ENCODE measurements around the gene S1PR3. TPM values are rescaled to one million over a fixed set of nuclear protein-coding genes. Genes with fewer than 3 reads are reported as not detected.

The S1PR3 gene
- total RNA-seq, 4 donors from 2014 or later: 1.9 to 6.7 (median 4.3) TPM

DNA sequence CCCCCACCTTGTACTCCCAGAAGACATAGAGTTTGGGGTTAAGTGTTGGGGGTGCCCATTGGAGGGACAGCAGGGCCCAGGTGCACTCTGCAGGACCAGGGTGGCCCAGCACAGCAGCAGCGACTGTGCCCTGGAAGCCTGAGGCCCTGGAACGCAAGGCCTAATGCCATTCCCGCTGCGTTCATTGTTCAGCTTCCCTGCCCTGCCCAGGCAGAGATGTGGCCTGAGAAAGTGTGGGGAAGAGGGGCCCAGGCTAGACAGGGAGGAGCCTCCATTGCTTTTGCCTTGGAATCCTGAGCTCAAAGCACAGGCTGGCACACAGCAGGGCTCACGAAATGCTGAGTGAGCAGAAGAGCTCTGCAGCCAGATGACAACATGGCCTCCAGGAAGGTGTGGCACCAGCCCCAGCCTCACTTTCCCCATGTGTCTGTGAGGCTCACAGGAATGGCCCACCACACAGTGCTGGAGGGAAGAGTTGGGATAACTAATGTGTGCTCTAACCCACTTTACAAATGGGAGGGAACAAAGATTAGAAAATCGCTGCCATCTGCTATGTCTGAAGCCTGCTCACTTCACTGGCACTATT, 19.4 kb downstream of the S1PR3 start:
- H3K9me3 ChIP-seq: no peaks in the 10 kb centered on the region
- TF ChIP-seq, protein P1, sequence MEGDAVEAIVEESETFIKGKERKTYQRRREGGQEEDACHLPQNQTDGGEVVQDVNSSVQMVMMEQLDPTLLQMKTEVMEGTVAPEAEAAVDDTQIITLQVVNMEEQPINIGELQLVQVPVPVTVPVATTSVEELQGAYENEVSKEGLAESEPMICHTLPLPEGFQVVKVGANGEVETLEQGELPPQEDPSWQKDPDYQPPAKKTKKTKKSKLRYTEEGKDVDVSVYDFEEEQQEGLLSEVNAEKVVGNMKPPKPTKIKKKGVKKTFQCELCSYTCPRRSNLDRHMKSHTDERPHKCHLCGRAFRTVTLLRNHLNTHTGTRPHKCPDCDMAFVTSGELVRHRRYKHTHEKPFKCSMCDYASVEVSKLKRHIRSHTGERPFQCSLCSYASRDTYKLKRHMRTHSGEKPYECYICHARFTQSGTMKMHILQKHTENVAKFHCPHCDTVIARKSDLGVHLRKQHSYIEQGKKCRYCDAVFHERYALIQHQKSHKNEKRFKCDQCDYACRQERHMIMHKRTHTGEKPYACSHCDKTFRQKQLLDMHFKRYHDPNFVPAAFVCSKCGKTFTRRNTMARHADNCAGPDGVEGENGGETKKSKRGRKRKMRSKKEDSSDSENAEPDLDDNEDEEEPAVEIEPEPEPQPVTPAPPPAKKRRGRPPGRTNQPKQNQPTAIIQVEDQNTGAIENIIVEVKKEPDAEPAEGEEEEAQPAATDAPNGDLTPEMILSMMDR (IDR thresholded peaks at IDR 0.05): no peak
- TF ChIP-seq POLR2A (IDR thresholded peaks at IDR 0.05): no peak
- no peak overlapping the region for H3K27ac ChIP-seq
- no peaks in the 10 kb centered on the region for H3K36me3 ChIP-seq
- no peak overlapping the region for H3K4me3 ChIP-seq
- no peaks in the 10 kb centered on the region for H3K4me1 ChIP-seq
- DNase-seq: no peak
- H3K27me3 ChIP-seq: no peaks in the 10 kb centered on the region

DNA sequence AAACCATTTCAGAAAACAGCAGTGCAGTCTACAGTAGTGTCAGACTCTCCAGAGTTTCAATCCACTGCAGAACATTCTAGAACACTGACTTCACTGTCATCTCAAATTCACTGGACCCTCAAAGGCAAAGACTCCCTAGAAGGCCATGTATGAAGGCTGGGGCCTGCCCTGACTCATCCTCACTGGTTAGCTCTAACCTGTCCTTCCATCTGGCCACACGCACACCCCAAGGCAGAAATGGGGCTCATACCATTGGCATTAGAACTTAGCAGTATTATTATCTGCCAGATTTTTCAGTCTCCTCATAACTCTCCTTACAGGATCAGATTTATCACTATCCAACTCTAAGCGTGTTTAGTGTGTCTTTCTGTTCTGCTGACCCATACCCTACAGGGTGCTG, 20.4 kb downstream of the S1PR3 start:
- no peaks in the 10 kb centered on the region for H3K36me3 ChIP-seq
- no peaks in the 10 kb centered on the region for H3K4me1 ChIP-seq
- no peak for DNase-seq
- no peaks in the 10 kb centered on the region for H3K9me3 ChIP-seq
- TF ChIP-seq, protein P1 (IDR thresholded peaks at IDR 0.05): no peak
- no peak for TF ChIP-seq POLR2A (IDR thresholded peaks at IDR 0.05)
- H3K27ac ChIP-seq: no peak overlapping the region
- H3K4me3 ChIP-seq: no peak overlapping the region
- no peaks in the 10 kb centered on the region for H3K27me3 ChIP-seq

DNA sequence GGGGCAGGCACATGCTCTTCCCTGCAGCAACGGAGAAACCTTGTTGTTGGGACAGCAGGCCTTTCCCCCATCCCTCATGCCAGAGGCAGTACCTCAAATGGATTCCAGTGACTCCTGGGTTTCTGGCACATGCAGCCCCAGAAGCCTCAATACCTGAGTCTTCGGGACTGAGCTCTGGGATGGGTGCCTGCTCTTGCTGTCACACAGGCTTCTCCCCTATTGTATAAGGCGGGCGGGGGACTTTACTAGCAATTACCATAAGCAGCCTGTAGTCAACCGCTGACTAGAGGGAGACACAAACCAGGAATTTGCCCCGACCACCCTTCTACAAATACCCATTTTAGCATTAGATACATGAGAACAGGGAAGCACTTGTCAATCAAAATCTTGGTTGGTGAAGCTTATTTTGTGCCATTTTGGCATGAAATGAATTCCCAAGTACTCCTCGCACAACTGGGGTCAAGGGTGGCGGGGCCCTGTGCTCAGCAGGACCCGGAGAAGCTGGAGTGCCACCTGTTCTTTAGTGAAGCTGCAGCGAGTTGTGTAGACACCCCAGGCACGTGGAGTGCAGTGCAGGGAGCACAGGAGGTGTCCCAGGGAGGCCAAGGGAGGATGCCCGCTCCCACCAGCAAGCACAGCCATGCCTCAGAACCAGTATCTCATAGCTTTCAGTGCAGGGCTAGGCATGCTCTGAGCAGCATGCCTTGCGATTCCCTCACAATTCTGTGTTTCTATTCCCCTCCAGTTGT, 21.2 kb downstream of the S1PR3 start:
- Histone ChIP-seq H3K27ac (no peak overlapping the region), H3K27me3 (no peaks in the 10 kb centered on the region), H3K4me1 (no peaks in the 10 kb centered on the region), H3K4me3 (no peak overlapping the region), H3K36me3 (no peaks in the 10 kb centered on the region), H3K9me3 (no peaks in the 10 kb centered on the region)
- no peak for DNase-seq
- TF ChIP-seq POLR2A (IDR thresholded peaks at IDR 0.05): no peak
- TF ChIP-seq, protein P1 (IDR thresholded peaks at IDR 0.05): no peak

DNA sequence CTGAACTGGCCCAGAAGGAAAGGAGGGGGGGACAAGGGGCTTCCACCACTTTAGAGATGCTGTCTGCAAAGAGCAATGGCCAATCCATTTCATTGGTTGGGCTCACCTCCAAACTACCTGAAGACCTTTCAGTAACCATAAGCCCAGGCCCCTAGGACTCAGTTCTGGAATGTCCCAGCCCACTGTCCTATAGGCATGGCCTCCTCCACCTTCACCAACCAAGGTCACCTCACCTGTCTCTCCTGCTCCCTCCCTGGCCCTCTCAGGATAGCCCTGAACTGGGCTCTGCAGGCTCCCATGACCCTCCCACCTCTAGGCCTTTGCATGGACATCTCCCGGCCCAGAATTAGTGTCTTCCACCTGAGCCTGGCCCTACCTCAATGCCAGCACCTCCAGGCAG, 22.4 kb downstream of the S1PR3 start:
- no peak for DNase-seq
- no peak overlapping the region for H3K27ac ChIP-seq
- no peaks in the 10 kb centered on the region for H3K36me3 ChIP-seq
- TF ChIP-seq POLR2A (IDR thresholded peaks at IDR 0.05): no peak
- TF ChIP-seq, protein P1 (IDR thresholded peaks at IDR 0.05): no peak
- no peaks in the 10 kb centered on the region for H3K27me3 ChIP-seq
- H3K4me1 ChIP-seq: no peaks in the 10 kb centered on the region
- no peaks in the 10 kb centered on the region for H3K9me3 ChIP-seq
- H3K4me3 ChIP-seq: no peak overlapping the region

DNA sequence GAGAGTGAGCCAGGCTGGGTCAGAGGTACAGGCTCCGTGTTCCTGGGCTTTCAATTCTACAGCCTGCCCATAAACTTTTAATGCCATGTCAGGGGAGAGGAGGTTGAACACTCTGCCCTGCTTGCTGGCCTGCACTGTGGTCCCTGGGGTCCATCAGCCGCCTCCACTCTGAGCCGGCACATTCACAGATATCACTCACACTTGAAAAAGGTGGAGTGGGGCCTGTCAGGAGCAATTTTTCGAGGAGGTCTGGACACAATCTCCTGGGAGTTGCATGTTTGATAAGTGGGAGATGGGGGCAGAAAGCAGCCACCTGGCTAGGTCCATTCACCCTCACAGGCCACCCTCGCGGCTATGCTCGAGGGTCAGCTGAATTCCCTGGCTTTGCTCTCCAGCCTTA, 22.9 kb downstream of the S1PR3 start:
- H3K27me3 ChIP-seq: no peaks in the 10 kb centered on the region
- DNase-seq: no peak
- TF ChIP-seq POLR2A (IDR thresholded peaks at IDR 0.05): no peak
- TF ChIP-seq, protein P1 (IDR thresholded peaks at IDR 0.05): no peak
- no peak overlapping the region for H3K27ac ChIP-seq
- H3K36me3 ChIP-seq: no peaks in the 10 kb centered on the region
- no peaks in the 10 kb centered on the region for H3K9me3 ChIP-seq
- no peaks in the 10 kb centered on the region for H3K4me1 ChIP-seq
- no peak overlapping the region for H3K4me3 ChIP-seq

All from Peyer's patch (tissue), 4 donors.